D341Med (cell line): ENCODE measurements around the gene HDAC4.

Experiments used
- DNase-seq: peaks from one replicate; pipeline ENCODE4 v3.0.0; 2012; ENCODE audit warnings: low spot score

The HDAC4 gene

DNA sequence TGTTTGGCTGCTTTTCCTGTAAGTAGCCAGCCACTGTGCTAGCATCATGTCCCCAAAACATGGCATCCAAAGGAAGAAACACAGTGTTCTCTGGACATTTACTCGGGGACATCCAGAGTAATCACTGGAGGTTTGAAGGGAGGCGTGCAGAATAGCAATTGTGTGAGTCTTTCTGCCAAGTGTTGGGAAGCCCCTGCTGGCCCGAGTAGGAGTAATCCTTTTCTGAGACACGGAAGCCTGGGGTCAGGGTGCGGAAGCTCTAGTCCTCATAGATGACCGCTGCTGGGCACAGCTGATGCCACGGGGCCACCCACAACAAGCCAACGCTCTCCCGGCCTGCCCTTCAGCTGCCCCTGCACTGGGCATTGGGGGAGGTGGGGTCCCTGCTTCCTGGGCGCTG lies 24.8 kb upstream of the HDAC4 start:
- no peak for DNase-seq

DNA sequence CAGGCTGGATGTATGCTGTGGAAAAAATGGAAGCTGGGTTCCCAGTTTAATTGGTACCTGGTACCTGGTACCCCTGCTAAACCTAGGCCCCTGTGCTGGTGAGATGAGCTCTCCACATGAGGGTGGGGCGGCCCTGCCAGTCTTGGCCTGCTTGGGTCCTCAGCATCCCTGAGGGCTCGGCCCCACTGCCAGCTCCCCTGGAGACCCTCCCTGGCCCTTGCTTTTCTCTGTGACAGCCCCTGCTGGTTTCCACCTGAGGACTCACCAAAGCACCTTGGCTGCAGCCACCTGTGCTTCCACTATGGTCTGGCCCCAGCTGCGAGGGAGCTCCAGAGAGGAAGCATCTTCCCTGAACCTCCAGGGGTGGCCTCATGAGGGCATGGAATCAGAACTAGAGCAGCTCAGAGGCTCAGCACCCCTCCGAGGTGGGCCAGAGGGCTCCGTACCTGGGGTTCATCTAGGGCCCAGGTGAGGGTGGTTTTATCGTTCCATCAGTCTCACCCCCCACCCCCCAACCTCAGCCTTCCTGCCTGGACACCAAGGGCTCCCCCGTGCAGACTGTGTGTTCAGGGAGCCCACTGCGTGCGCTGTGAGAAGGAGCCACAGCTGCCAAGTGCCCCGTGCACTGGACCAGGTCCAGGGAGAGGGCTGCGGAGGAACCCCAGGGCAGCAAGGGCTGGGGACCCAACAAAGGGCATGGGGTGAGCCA lies 23.7 kb upstream of the HDAC4 start:
- DNase-seq = no peak

DNA sequence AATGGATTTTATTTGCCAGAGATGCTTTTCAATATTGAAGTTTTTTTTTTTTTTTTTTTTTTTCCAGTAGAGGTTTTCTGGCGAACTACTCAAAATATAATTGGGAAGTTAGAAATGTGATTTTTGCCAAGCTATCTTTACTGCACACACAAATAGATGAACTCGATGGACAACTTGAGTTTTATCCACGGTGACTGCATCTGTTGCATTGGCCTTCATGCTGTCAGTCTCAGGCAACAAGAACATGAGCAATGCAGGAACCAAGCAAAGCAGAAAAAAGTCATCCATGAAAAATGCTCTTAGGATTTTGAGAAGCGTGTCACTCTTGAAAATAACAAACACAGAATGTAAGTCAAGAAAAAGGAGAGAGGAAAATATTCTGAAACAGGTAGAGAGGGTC lies 22.7 kb upstream of the HDAC4 start:
- no peak for DNase-seq

GRCh38 chr2:239421851-239422250 lies 21.0 kb upstream of the HDAC4 start:
- DNase-seq = no peak

DNA sequence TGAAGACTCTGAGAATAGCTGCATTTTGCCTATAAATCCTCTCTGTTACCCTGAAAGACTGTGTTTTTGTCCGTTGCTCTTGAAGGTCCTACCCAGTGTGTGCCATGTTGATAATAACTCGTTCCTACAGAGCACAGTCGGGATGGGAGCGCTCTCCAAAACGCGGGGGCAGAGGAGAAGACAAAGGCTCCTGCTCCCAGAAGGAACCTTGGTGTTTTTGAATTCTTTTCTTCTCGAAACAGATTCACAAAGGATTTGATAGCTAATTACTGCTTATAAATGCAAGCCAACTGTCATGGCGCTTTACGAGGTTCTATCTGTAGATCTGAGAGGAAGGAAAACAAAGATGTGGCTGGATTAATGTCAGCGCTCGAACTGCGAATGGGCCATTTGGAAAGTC lies 19.3 kb upstream of the HDAC4 start:
- no peak for DNase-seq

- DNase-seq = no peak
These were observed 18.1 kb upstream of the HDAC4 start for GRCh38 chr2:239418918-239419317.

DNA sequence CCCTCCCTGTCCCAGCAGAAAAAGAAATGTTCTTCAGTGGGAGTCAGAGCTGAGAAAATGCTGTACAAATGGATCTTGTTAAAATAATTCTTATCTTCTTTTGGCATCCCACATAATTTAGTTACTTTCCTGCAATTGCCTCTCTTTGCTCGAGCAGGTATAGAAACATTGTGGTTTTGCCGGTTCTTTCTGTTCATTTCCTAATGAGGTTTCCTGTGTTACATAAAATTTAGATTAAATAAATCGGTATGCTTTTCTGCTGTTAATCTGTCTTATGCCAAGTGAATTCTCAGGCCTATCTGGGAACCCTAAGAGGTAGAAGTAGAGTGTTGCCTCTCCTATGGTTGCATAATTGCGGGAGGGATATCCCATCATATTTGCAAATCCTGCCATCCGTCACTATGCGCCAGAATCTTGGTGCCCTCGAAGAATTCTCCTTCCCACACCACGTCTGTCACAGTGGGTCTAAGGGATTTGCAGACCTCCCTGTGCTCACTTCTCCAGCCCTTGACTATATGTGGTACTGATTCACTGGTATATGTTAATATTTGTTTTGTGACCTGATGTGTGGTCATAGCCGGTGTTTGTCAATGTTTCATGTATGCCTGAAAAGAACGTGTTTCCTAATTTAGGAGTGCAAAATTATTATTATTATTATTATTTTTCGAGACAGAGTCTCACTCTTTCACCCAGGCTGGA lies 12.2 kb upstream of the HDAC4 start:
- no peak for DNase-seq

DNA sequence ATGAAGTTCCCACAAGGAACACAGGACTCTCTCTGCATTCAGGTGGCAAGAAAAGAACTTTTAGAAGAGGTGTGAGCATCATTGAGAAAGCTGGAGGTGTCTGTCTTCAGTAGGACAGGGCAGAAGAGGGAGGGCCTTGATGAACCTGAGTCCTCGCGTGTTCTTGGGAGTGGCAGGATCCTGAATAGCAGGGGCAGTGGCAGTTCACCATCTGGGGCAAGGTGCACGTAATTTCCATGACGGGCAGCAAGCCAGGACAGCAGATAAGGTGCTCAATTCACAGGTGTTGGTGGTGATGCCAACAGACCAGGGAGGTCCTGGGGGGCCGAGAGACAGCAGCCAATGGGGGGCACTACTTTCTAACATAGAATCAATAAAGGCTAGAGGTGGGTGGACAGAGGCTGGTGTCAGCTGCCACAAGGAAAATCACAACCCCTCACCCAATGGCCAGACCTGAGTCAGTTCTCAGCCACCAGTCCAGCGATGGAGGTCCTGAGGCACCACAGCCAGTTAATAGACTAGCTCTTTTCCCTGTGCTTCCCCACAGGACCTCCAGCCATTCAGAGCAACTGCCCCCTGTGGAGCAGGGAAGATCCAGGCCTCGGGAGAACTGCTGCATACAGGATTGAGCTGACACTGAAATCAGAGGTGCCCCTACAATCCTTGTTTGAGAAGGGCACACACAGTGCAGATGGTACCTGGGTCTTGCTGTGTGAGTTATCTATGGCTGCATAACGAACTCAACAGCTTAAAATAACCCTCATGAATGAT lies 10.9 kb upstream of the HDAC4 start:
- no peak for DNase-seq

GRCh38 chr2:239411117-239411516 lies 10.3 kb upstream of the HDAC4 start:
- DNase-seq = no peak

DNA sequence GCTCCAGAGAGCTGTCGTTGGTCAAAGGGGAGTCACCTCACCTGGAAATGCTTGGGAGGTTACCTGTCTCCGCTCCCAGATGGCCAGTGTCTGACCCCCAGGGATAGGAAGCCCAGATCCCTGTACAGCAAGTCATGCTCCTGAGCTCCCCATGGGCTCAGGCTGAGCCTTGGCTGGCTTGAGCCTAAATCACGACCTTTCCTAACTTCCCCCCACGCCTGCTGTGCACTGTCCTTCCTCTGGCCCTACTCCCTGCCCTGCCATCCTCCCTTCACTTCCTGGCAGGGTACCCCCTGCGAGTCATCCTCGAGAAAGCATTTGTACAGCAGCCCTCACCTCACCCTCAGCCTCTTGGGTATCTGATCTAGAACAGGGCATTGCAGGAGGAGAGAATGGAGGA lies 9.2 kb upstream of the HDAC4 start:
- no peak for DNase-seq

DNA sequence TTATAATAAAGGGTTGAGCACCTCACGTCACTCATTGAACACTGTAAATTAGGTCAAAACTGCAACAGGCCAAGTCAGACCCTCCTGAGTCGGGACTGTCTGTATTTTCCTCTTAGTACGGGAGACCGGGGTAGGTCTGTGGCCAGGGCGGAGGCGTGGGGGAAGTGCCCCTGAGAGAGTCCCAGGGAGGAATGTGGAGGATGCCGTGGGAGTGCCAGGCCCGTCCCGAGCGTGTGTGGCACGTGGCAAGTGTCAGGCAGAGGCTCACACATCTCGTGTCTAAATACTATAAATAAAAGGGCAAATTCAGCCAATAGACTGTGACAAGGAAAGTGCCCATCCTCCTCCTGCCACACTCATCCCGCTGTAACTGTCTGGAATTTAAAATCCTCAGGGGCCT lies 6.3 kb upstream of the HDAC4 start:
- DNase-seq = no peak

GRCh38 chr2:239406316-239406995 lies 5.6 kb upstream of the HDAC4 start:
- DNase-seq = no peak

GRCh38 chr2:239405071-239405470 lies 4.3 kb upstream of the HDAC4 start:
- no peak for DNase-seq

DNA sequence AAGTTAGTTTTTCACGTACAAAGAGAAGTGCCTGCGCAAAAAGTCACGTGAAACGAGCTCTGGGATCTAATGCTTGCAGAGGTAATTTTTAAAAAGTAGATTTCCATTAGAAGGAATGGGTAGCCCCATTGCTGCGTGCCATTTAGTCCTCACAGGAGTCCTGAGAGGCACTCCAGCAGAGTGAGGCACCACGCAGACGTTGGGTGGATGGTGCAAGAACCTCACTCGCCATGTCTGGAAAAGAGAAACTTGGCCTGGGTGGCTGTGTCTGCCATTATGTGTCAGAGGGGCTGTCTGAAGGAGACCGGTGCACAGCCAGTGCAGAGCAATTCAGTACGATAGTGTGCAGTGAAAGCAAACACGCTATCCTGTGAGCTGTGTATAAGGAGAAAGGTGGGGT lies 1.8 kb upstream of the HDAC4 start:
- no peak for DNase-seq

DNA sequence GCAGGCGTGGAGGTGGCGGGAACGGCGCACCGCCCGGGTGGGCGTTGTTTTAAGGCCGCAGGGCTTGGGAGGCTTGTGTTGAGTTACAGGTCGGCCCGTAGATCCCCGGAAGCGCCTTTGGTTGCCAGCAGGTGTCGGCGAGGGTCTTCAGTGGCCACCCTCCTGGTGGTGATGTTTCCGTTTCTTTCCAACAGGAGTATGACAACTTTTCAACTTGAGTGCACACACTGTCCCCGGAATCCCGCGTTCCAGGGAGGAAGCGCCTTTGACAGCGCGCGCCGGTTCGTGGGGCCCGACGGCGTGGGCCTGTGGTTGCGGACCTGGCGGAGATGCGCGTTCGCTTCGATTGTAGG lies 1.0 kb upstream of the HDAC4 start:
- no peak for DNase-seq

GRCh38 chr2:239401067-239401880 lies 454 bp upstream of the HDAC4 start:
- peak; percentile 98 for DNase-seq

DNA sequence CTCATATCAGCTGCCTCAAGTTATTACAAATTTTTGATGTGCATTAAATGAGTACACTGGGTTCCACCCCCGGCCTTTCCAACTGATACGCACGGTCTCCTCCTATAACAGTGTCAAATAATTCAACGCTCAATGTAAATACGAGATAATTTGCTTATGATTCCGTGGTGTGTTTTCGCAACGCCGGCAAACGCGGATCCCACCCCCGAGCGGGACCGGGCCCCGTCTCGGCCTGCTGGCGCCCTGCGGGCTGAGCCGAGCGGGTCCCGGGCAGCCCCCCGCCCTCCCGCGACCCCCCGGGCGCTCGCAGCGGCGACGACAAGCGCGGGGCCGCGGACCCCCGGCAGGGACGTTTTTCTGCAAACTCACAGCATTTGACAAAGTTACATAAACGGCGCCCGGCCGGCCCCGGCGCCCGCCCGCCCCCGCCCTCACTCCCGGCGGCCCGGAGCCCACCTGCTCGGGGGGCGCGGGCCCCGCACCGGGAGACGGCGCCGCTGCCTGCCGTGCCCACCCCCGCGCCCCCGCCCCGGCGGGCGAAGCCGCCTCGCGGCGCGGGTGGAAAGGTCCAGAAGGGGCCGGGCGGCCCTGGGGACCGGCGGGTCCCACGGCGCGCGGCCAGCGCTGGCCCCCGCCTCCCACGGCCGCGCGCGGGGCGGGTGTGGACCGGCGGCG lies 762 bp downstream of the HDAC4 start:
- DNase-seq = peak; percentile 48

DNA sequence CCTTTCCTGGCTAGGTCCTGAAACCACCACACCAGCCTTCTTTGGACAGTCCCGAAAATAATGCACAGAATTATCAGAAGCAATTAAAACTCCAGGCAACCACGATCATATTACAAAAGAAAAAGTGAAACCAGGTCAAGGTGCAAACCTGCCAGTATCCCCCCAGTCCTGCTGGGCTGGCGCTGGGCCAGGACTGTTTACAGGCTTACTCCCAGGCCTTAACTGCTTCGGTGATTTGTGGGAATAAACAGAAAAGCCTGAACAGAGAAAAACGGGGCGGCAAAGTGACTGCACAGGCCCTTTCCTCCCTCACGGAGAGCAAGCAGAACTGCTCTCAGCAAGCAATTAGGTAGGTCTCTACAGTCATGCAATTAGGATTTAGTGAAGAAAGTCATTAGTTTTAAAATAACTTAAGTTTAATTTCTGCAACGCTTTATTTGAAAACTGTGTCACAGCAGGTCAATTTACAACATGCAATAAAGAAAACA lies 1.3 kb downstream of the HDAC4 start:
- no peak for DNase-seq

DNA sequence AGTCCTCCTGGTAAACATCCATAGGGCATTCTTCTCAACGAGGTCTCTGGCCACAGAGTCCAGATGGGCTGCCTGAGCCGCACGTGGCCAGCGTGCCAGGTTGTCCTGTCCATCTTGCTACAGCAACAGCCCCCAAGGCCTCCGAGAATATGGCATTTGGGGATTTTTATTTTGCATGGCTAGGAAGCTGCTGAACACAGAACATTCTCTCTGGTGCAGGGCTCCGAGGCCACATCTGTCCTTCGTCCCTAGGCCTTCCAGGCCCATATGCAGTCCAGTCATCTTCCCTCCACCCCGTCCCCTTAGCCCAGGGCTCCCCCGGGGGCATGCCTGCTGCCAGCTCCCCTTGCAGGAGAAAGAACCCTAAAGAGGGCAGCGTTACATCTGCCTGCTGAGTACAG lies 2.3 kb downstream of the HDAC4 start:
- no peak for DNase-seq

DNA sequence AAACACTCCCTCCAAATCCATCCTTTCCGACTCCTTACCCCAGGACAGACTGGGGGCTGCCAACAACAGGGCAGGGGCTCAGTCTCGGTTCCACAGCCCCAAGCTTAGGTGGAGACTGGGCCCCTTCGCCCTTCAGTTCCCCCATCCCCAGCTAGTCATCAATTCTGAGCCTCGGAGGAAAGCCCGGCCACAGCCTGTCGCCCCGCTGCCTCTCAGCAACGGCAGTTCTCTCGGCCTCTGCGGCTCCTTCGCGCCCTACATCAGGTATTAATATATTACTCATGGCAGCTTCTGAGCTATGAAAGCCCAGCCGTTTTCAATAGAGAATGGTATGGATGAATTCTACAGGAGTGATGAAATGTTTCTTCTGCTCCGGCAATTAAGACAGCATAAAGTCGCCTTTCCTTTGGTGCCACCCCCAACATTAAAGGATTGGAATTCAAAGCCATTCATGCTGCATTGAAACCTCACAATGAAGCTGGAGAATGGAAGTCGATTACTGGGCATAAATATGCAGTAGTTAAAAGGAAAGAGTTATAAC lies 2.8 kb downstream of the HDAC4 start:
- no peak for DNase-seq
